Hypothalamus (tissue), 51 donors: ENCODE measurements around the gene CAMK1G.

ENCODE experiments used
- DNase-seq, 51 donors: peaks; one replicate each; lab custom pipeline; 2025; lab: John Stamatoyannopoulos, UW

CAMK1G gene

GRCh38 chr1:209653915-209654351, 70.4 kb downstream of the CAMK1G start:
- no peak for DNase-seq

GRCh38 chr1:209655411-209656231, 72.1 kb downstream of the CAMK1G start:
- DNase-seq, result no peak

GRCh38 chr1:209657140-209657879, 73.8 kb downstream of the CAMK1G start:
- no peak for DNase-seq

GRCh38 chr1:209657918-209658317, 74.4 kb downstream of the CAMK1G start:
- DNase-seq, result no peak

- DNase-seq, result no peak
Measured at GRCh38 chr1:209659909-209660308, 76.4 kb downstream of the CAMK1G start.

GRCh38 chr1:209661071-209661470, 77.6 kb downstream of the CAMK1G start:
- no peak for DNase-seq

GRCh38 chr1:209662879-209663327, 79.4 kb downstream of the CAMK1G start:
- no peak for DNase-seq
